Measurements from ENCODE around the gene BUD13. TPM values are rescaled to one million over a fixed set of nuclear protein-coding genes. Genes with fewer than 3 reads are reported as not detected.

Gene BUD13
- total and polyA plus RNA-seq, 2 of the 4 experiments (the other 2 are of a cell fraction) = 11.2 to 14.0 TPM

DNA sequence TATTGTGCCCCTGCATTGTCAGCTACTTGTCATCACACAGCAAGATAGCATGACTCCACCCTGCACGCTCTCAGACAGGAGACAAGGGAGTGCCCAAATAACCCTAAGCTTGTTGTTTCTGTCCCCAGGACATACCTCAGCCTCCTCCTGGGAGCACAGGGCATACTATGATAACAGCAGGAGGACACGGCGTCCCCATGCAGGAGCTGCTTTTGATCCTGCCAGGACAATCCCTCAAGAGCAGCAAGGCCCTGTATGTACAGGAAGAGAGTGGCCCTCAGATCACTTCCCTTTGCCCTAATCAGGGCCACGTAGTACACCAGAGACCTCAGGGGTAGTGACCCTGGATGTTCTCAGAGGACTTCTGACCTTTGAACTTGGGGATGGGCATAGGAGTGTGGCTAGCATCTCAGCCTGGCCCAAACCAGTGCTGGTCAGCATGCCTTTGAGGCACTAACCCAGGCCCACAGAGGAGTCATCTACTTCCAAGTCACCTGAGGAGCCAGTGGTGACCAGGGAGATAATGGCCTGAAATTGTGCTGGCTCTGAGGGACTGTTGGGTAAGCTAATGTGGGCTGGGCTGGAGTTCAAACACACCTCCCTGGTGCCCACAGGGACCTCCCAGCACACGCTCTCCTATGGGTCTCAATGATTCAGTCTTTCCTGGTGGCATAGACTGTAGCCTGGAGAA is 41.1 kb upstream of the BUD13 start:
- Histone ChIP-seq H2AK9ac (replicated peaks; ENCODE audit: low read depth, low read length, poor library complexity) (peak overlapping the region; percentile 23), H2BK120ac (ENCODE audit: low read depth, low read length) (no peak overlapping the region), H3K4ac (ENCODE audit: low read depth, low read length) (no peak overlapping the region), H4K5ac (ENCODE audit: low read depth, low read length) (no peak overlapping the region), H3K56ac (ENCODE audit: extremely low read depth, insufficient read depth, low read length) (no peak overlapping the region), H2BK5ac (ENCODE audit: low read depth, low read length, poor library complexity, severe bottlenecking) (no peak overlapping the region), H3K9ac (ENCODE audit: low read depth, low read length) (no peak overlapping the region), H3K23ac (ENCODE audit: low read depth, low read length) (no peak overlapping the region), H3K4me1 (ENCODE audit: control insufficient read depth, insufficient read depth, low read length) (peaks cover 3% of the 10 kb centered on the region; the same call in 1 of the 2 replicates), H4K20me1 (ENCODE audit: insufficient read depth, low read length) (no peaks in the 10 kb centered on the region), H2BK15ac (ENCODE audit: low read depth, low read length) (no peak overlapping the region), H3K4me2 (ENCODE audit: low read depth, low read length) (no peak overlapping the region), H3K9me1 (ENCODE audit: insufficient read depth, low read length) (no peaks in the 10 kb centered on the region), H4K8ac (ENCODE audit: low read depth in 2 of 2, low read length in 2 of 2) (no peak overlapping the region), H3K9me3 (ENCODE audit: control insufficient read depth, insufficient read depth, low read length) (peaks cover 3% of the 10 kb centered on the region), H3K27ac (ENCODE audit: insufficient read depth, low read length) (no peak overlapping the region), H3K27me3 (ENCODE audit: control insufficient read depth, insufficient read depth, low read length) (peaks cover 4% of the 10 kb centered on the region; the same call in 1 of the 2 replicates), H4K91ac (ENCODE audit: insufficient read depth, low read depth, low read length) (no peak overlapping the region), H3K4me3 (ENCODE audit: insufficient read depth, low read depth, low read length) (no peak overlapping the region), H2AK5ac (ENCODE audit: low read depth, low read length) (no peak overlapping the region), H3K79me1 (ENCODE audit: low read depth in 1 of 2, low read length in 2 of 2) (no peaks in the 10 kb centered on the region), H3K36me3 (ENCODE audit: control insufficient read depth, insufficient read depth, low read length) (no peaks in the 10 kb centered on the region), H3K14ac (replicated peaks; ENCODE audit: low read depth, low read length) (no peak overlapping the region), H3K18ac (ENCODE audit: low read depth, low read length) (no peak overlapping the region), H2AFZ (replicated peaks; ENCODE audit: low read length, poor library complexity) (no peak overlapping the region), H2BK20ac (ENCODE audit: low read depth, low read length) (no peak overlapping the region)
- intact Hi-C loops (cut with micrococcal nuclease) (no loop called here), in situ Hi-C loops (cut with MboI; ENCODE audit: low sequenced_read_pairs) (no loop called here), dilution Hi-C loops (cut with HindIII; ENCODE audit: low sequenced_read_pairs, unreplicated experiment) (no loop called here)
- no peak for ATAC-seq (ENCODE audit: low read depth)
- no peak for DNase-seq
- TF ChIP-seq RFX5 (IDR thresholded peaks at IDR 0.05; ENCODE audit: low read depth, low read length) (no peak), NFE2L2 (IDR thresholded peaks at IDR 0.05; ENCODE audit: low read depth, low read length) (no peak), MAZ (IDR thresholded peaks at IDR 0.05; ENCODE audit: borderline replicate concordance, low read depth, low read length) (no peak)
- TF ChIP-seq, protein P1, sequence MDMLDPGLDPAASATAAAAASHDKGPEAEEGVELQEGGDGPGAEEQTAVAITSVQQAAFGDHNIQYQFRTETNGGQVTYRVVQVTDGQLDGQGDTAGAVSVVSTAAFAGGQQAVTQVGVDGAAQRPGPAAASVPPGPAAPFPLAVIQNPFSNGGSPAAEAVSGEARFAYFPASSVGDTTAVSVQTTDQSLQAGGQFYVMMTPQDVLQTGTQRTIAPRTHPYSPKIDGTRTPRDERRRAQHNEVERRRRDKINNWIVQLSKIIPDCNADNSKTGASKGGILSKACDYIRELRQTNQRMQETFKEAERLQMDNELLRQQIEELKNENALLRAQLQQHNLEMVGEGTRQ (IDR thresholded peaks at IDR 0.05; ENCODE audit: low read depth, low read length) = no peak
- CTCF ChIA-PET = interaction anchor here (1.0 kb wide), 1 partner anchor 22 kb away, joined by 4 read pairs; no protein-coding TSS in a partner anchor
- BruUV-seq (replicated peaks) = no TSS peak
- 100% methylated on average over 1 of the region's 5 CpGs; no CpG with 5 or more reads in 1 of the 2 experiments for WGBS, 2 experiments (ENCODE audit: extremely low coverage in 2 of 2, insufficient read length in 1 of 2)
- POLR2A ChIA-PET (ENCODE audit: unreplicated experiment) = no interaction called here

All from IMR-90 (cell line).